Esophagus mucosa (tissue), 1 donor: ENCODE results near the gene OR10G7. TPM values are rescaled to one million over a fixed set of nuclear protein-coding genes. Genes with fewer than 3 reads are reported as not detected.
"Not testable (repeated sequence)": the region's sequence is repeated elsewhere in the genome, so short reads cannot be mapped to it uniquely, and the experiment has no call there.

Source experiments
- ATAC-seq: fragments of 200-7000 bp; cut with Tn5 transposase; one replicate; pipeline ENCODE4 v1.9.1; 2020
- total RNA-seq: library from RNA; stranded (reverse); gene quantifications from one replicate; pipeline ENCODE4 v1.2.4, GENCODE V29; 2023
- donor health status: DM: yes; HTN: yes; CAD: no.

Gene OR10G7
- total RNA-seq, 1 donor from 2014 or later, result not detected

- no peak for ATAC-seq
Observed at GRCh38 chr11:124039557-124039956, 1.6 kb downstream of the OR10G7 start.

GRCh38 chr11:124036666-124037065 lies 4.5 kb downstream of the OR10G7 start:
- no peak for ATAC-seq

DNA sequence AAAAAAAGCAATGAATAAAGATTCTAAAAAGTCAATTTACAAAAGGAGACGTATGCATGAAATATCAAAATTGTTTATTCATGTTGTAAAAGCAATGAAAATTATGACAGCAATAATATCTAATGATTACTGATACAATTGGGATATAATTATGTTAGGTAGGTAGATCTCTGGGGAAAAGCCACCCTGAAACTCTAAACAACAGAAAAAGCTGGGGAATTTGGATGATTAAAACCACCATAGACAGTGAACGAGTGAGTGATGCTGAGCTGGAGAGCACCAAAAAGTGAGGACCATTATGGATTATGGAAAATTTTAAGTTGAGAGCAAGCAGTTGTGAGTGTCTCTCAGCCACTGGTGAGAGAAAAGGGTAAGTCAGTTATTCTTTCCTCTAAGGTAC lies 14.6 kb downstream of the OR10G7 start, which contains the start of gene OR10G8:
Gene OR10G8 (plus strand): TSS at position 301 of the 400 bp plus-strand sequence. CDS start 2,825 bp downstream, outside the sequence.
- ATAC-seq, result no peak

- not testable (repeated sequence) for ATAC-seq
Observed at GRCh38 chr11:124015837-124016236, 25.3 kb downstream of the OR10G7 start.

DNA sequence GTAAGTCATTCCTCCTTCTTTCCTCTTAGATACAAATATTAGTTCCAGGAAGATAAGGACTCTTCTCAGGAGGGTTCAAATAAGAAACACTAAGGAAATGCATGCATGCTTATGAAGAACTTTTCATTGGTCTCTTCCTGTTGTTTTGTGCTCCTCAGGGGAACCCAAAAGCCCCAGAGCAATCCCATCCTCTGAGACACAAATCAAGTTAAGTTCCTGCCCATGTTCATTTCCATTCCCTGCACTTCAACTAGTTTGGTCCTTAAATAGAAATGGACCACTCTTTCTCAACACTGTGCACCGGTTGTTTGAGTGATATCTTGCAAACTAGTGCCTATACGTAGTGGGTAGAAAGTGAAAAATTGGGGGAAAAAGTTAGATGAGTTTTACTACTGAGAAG lies 28.4 kb downstream of the OR10G7 start, which contains the start of gene OR10G4:
Gene OR10G4 (plus strand): TSS at position 301 of the 400 bp plus-strand sequence. CDS start 2,578 bp downstream, outside the sequence.
- no peak for ATAC-seq

- no peak for ATAC-seq
Observed at GRCh38 chr11:123995119-123995518, 46.0 kb downstream of the OR10G7 start, which contains the start of gene OR10G6. OR10G6 (minus strand) TSS chr11:123995161; CDS start chr11:123995161, 0 bp downstream.

Other genes starting within 250 kb of the OR10G7 start
- not detected for gene OR6M1, start 235.0 kb downstream of the OR10G7 start, total RNA-seq
- not detected for gene TMEM225, start 155.7 kb downstream of the OR10G7 start, total RNA-seq
- not detected for gene OR8D4, start 139.2 kb downstream of the OR10G7 start, total RNA-seq
- gene OR4D5, start 101.7 kb downstream of the OR10G7 start, total RNA-seq, result not detected
- gene OR6T1, start 97.5 kb downstream of the OR10G7 start, total RNA-seq, result not detected
- gene OR10S1, start 63.5 kb downstream of the OR10G7 start, total RNA-seq, result not detected
- gene OR10G6, start 46.2 kb downstream of the OR10G7 start, total RNA-seq, result not detected
- not detected for gene OR10G4, start 28.3 kb downstream of the OR10G7 start, total RNA-seq
- not detected for gene OR10G9, start 18.3 kb downstream of the OR10G7 start, total RNA-seq
- not detected for gene OR10G8, start 14.5 kb downstream of the OR10G7 start, total RNA-seq
- 9.6 TPM for gene VWA5A, start 74.1 kb upstream of the OR10G7 start, total RNA-seq
- gene OR10D3, start 142.0 kb upstream of the OR10G7 start, total RNA-seq, result not detected
- not detected for gene OR8G1, start 199.8 kb upstream of the OR10G7 start, total RNA-seq
- not detected for gene OR8G5, start 215.1 kb upstream of the OR10G7 start, total RNA-seq